Measurements from ENCODE around the gene DAP.

DNA sequence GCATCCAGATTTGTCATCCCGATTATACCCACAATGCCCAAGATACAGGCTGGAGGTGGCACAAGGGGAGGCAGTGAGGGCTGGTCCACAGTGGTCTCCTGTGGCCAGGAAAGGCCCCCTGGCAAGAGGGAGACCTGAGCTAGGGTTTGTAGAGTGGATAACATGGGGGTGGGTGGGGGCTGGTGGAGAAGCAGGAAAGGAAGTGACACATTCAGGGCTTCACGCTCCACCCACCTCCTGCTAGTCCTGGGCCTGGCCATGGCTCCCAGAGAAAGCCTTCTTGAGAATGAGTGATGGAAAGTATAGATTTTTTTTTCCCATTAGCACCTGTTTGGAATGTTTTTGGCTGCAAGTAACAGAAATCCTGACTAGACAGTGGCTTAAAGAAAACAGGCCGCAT lies 115.9 kb downstream of the DAP start:
- TF ChIP-seq, protein P1, sequence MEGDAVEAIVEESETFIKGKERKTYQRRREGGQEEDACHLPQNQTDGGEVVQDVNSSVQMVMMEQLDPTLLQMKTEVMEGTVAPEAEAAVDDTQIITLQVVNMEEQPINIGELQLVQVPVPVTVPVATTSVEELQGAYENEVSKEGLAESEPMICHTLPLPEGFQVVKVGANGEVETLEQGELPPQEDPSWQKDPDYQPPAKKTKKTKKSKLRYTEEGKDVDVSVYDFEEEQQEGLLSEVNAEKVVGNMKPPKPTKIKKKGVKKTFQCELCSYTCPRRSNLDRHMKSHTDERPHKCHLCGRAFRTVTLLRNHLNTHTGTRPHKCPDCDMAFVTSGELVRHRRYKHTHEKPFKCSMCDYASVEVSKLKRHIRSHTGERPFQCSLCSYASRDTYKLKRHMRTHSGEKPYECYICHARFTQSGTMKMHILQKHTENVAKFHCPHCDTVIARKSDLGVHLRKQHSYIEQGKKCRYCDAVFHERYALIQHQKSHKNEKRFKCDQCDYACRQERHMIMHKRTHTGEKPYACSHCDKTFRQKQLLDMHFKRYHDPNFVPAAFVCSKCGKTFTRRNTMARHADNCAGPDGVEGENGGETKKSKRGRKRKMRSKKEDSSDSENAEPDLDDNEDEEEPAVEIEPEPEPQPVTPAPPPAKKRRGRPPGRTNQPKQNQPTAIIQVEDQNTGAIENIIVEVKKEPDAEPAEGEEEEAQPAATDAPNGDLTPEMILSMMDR (conservative IDR thresholded peaks at IDR 0.05) = no peak
- no peak for TF ChIP-seq EZH2 (IDR thresholded peaks at IDR 0.05; ENCODE audit: low read depth)

Data from PC-9 (cell line).